H1 (cell line): ENCODE results near the gene VPS13D. TPM values are rescaled to one million over a fixed set of nuclear protein-coding genes. Genes with fewer than 3 reads are reported as not detected.

Experiments
- GTF2F1 ChIP-seq: IDR thresholded peaks from 2 replicates; pipeline ENCODE4 v1.6.1; 2012; ENCODE audit warnings: low read depth, low read length, improper control_type of control experiment, borderline replicate concordance
- JUND ChIP-seq: IDR thresholded peaks from 2 replicates; pipeline ENCODE4 v1.6.1; 2011; ENCODE audit warnings: mild to moderate bottlenecking, improper control_type of control experiment, low read length
- RAD21 ChIP-seq, 2 experiments: IDR thresholded peaks in 1 of 2; conservative IDR thresholded peaks in 1 of 2; 2 replicates each; pipeline ENCODE4 v1.6.1; 2011; ENCODE audit warnings: low read depth in 2 of 2, low read length in 2 of 2, improper control_type of control experiment in 1 of 2, inconsistent platforms in 1 of 2, mild to moderate bottlenecking in 1 of 2, moderate library complexity in 1 of 2
- SIX5 ChIP-seq: IDR thresholded peaks from 2 replicates; pipeline ENCODE4 v1.6.1; 2011; ENCODE audit warnings: mild to moderate bottlenecking, low read depth, low read length
- polyA plus RNA-seq, 7 experiments: library from polyadenylated mRNA; depleted of rRNA in 3 of 7; stranded (reverse) in 5 of 7; unstranded in 2 of 7; fragments of >200 nt in 5 of 7; fragments of 200-250 nt in 2 of 7; gene quantifications; 1 replicate in 5 of 7; 2 replicates in 1 of 7; 4 replicates in 1 of 7; pipeline versions ENCODE4 v1.2.1 to v1.2.3, GENCODE V29; 2011 to 2013; ENCODE audit warnings: missing spikeins in 2 of 7, mixed read lengths in 2 of 7
- total RNA-seq: library from RNA; stranded (reverse); fragmentation: NEBNext Ultra II Directional; extraction: Animal tissue kit (Norgen Biotek cat#: 25700); gene quantifications from 2 replicates; pipeline ENCODE4 v1.2.1, GENCODE V29; 2021

The VPS13D gene
- total and polyA plus RNA-seq, 2 of the 8 experiments (the other 6 are each of a cell fraction or from before 2014, with no cell fraction given), result 10.9 to 31.2 TPM

DNA sequence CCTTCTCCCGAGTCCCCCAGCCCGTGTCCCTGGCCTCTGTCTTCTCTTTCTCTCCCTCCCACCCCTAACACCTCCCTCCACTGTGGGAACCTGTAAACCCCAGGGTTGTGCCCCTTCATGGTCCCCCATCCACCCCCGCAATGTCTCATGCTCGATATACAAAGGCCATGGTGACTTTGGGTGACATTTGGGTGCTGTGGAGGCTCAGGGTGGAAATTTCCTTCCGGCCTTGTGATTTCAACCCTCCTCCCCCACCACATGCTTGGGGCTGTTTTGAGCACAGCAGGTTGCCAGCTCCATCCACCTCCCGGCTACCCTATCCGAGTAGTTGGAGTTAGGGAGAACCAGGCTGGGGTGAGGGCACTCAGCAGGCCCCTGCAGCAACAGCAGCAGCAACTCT lies 25.7 kb upstream of the VPS13D start (continued):
- TF ChIP-seq GTF2F1 (no peak), RAD21 (IDR thresholded peaks at IDR 0.05 in 1 of 2, conservative IDR thresholded peaks at IDR 0.05 in 1 of 2; ENCODE audit: low read depth in 2 of 2, low read length in 2 of 2) (no peak), SIX5 (no peak), JUND (no peak)
